ENCODE data around the gene MCL1.
A peak's percentile ranks its signal among the peaks of the same experiment; 100 is the strongest.
"Not testable (repeated sequence)": the region's sequence is repeated elsewhere in the genome, so short reads cannot be mapped to it uniquely, and the experiment has no call there.

Gene MCL1

DNA sequence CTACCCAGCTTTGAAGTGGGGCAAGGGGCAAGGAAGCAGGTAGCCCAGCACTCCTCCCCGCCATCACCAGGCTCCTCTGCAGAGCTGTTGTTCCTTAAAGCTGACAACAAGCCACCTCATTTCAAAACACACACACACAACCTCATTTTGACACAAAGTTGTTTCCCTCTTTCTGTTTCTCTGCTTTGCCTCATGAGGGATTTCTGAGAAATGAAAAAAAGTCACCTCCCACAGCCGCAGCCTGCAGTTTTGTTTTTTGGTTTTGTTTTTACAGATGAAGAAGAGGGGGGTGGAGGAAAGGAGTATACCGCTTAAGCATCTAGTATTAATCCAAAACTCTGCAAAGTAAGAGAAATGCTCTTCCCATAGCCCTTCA, 12.1 kb downstream of the MCL1 start:
- no peaks in the 10 kb centered on the region for H3K9me3 ChIP-seq (ENCODE audit: control insufficient read depth, insufficient read depth, low read length)
- H4K20me1 ChIP-seq (ENCODE audit: control insufficient read depth, insufficient read depth, low read depth, low read length): no peaks in the 10 kb centered on the region; the same call in 1 of the 2 replicates
- H3K79me2 ChIP-seq (ENCODE audit: control insufficient read depth, low read length): peaks cover 48% of the 10 kb centered on the region
- TF ChIP-seq EZH2phosphoT487 (IDR thresholded peaks at IDR 0.05; ENCODE audit: borderline replicate concordance, low read length) (no peak), CTCF (IDR thresholded peaks at IDR 0.05; ENCODE audit: low read depth, low read length, poor library complexity, severe bottlenecking) (no peak)
- H3K4me3 ChIP-seq (ENCODE audit: low read length): peak overlapping the region; percentile 59
- peak overlapping the region; percentile 74 for H3K27ac ChIP-seq (ENCODE audit: low read depth, low read length)
- peaks cover 27% of the 10 kb centered on the region for H3K36me3 ChIP-seq (ENCODE audit: control insufficient read depth, low read length)
- peaks cover 91% of the 10 kb centered on the region for H3K4me1 ChIP-seq (ENCODE audit: control insufficient read depth, low read length)
- H3K27me3 ChIP-seq (ENCODE audit: control insufficient read depth, low read length): no peaks in the 10 kb centered on the region
- H3K4me2 ChIP-seq (ENCODE audit: low read length): peak overlapping the region; percentile 83
- H3K9me2 ChIP-seq (replicated peaks; ENCODE audit: control insufficient read depth, low read length): no peaks in the 10 kb centered on the region
- H3F3A ChIP-seq (ENCODE audit: control insufficient read depth, insufficient read depth): peaks cover 62% of the 10 kb centered on the region

- H3K9me3 ChIP-seq (ENCODE audit: control insufficient read depth, insufficient read depth, low read length): no peaks in the 10 kb centered on the region
- peak overlapping the region; percentile 59 for H3K4me3 ChIP-seq (ENCODE audit: low read length)
- H3F3A ChIP-seq (ENCODE audit: control insufficient read depth, insufficient read depth): peaks cover 66% of the 10 kb centered on the region
- TF ChIP-seq CTCF (IDR thresholded peaks at IDR 0.05; ENCODE audit: low read depth, low read length, poor library complexity, severe bottlenecking) (no peak), EZH2phosphoT487 (IDR thresholded peaks at IDR 0.05; ENCODE audit: borderline replicate concordance, low read length) (no peak)
- H4K20me1 ChIP-seq (ENCODE audit: control insufficient read depth, insufficient read depth, low read depth, low read length): no peaks in the 10 kb centered on the region; the same call in 1 of the 2 replicates
- H3K79me2 ChIP-seq (ENCODE audit: control insufficient read depth, low read length): peaks cover 45% of the 10 kb centered on the region
- peak overlapping the region; percentile 74 for H3K27ac ChIP-seq (ENCODE audit: low read depth, low read length)
- peaks cover 23% of the 10 kb centered on the region for H3K36me3 ChIP-seq (ENCODE audit: control insufficient read depth, low read length)
- H3K4me1 ChIP-seq (ENCODE audit: control insufficient read depth, low read length): peaks cover 96% of the 10 kb centered on the region
- no peaks in the 10 kb centered on the region for H3K9me2 ChIP-seq (replicated peaks; ENCODE audit: control insufficient read depth, low read length)
- H3K4me2 ChIP-seq (ENCODE audit: low read length): peak overlapping the region; percentile 83
- no peaks in the 10 kb centered on the region for H3K27me3 ChIP-seq (ENCODE audit: control insufficient read depth, low read length)
Measured at GRCh38 chr1:150566589-150567340, 12.6 kb downstream of the MCL1 start.

- Histone ChIP-seq H3K36me3 (ENCODE audit: control insufficient read depth, low read length) (peaks cover 17% of the 10 kb centered on the region), H3F3A (ENCODE audit: control insufficient read depth, insufficient read depth) (peaks cover 59% of the 10 kb centered on the region), H3K79me2 (ENCODE audit: control insufficient read depth, low read length) (peaks cover 39% of the 10 kb centered on the region), H3K4me2 (ENCODE audit: low read length) (peak overlapping the region; percentile 100; the same call in 1 of the 2 replicates), H3K4me1 (ENCODE audit: control insufficient read depth, low read length) (peaks cover 100% of the 10 kb centered on the region), H3K27ac (ENCODE audit: low read depth, low read length) (peak overlapping the region; percentile 20)
- H4K20me1 ChIP-seq (ENCODE audit: control insufficient read depth, insufficient read depth, low read depth, low read length); H3K4me3 ChIP-seq (ENCODE audit: low read length); H3K9me3 ChIP-seq (ENCODE audit: control insufficient read depth, insufficient read depth, low read length); H3K27me3 ChIP-seq (ENCODE audit: control insufficient read depth, low read length); H3K9me2 ChIP-seq (replicated peaks; ENCODE audit: control insufficient read depth, low read length): not testable (repeated sequence)
Measured at GRCh38 chr1:150565240-150565991, 14.0 kb downstream of the MCL1 start.

All from DOHH2 (cell line).